OCI-LY3 (cell line): Measurements from ENCODE around the gene ARHGAP30.

Source experiments
- H2AFZ ChIP-seq: fragments of 200-600, 300-600 bp; shearing (Covaris generic); 2 replicates; pipeline ENCODE4 v1.6.0; 2014; ENCODE audit warnings: antibody characterized with exemption, low read depth, low read length
- H3K27ac ChIP-seq: fragments of 200-600, 300-600 bp; sonication (generic); 2 replicates; pipeline ENCODE4 v1.5.1; 2014; ENCODE audit warnings: mild to moderate bottlenecking, low read length, moderate library complexity, mixed read lengths
- H3K27me3 ChIP-seq: fragments of 200-600, 300-600 bp; sonication (generic); 2 replicates; pipeline ENCODE4 v1.6.1; 2014; ENCODE audit warnings: low read depth, low read length, mixed read lengths
- H3K36me3 ChIP-seq: fragments of 200-600, 300-600 bp; sonication (generic); replicated peaks from 2 replicates; pipeline ENCODE3; 2014; ENCODE audit warnings: low read depth, low read length, mixed read lengths
- H3K4me1 ChIP-seq: fragments of 300-600, 200-600 bp; sonication (generic); 2 replicates; pipeline ENCODE4 v1.6.1; 2014; ENCODE audit warnings: low read length, mixed read lengths
- H3K4me2 ChIP-seq: fragments of 200-600, 300-600 bp; sonication (generic); 2 replicates; pipeline ENCODE4 v1.6.1; 2014; ENCODE audit warnings: low read length, mixed read lengths
- H3K4me3 ChIP-seq: fragments of 300-600, 200-600 bp; sonication (generic); 2 replicates; pipeline ENCODE4 v1.5.1; 2014; ENCODE audit warnings: antibody characterized with exemption, mild to moderate bottlenecking, low read length, moderate library complexity
- H3K79me2 ChIP-seq: fragments of 300-600, 200-600 bp; shearing (Covaris generic); 2 replicates; pipeline ENCODE4 v1.6.1; 2014; ENCODE audit warnings: mild to moderate bottlenecking, low read length, mixed read lengths
- H3K9ac ChIP-seq: fragments of 300-600, 200-600 bp; shearing (Covaris generic); 2 replicates; pipeline ENCODE4 v1.6.0; 2014; ENCODE audit warnings: mild to moderate bottlenecking, low read length, moderate library complexity
- H3K9me3 ChIP-seq: fragments of 200-600, 300-600 bp; shearing (Covaris generic); 2 replicates; pipeline ENCODE4 v1.6.1; 2014; ENCODE audit warnings: low read length, mixed read lengths; ENCODE audit not compliant: insufficient read depth
- H4K20me1 ChIP-seq: fragments of 200-600, 300-600 bp; sonication (generic); 2 replicates; pipeline ENCODE4 v1.6.1; 2016; ENCODE audit warnings: low read length, mixed read lengths; ENCODE audit not compliant: insufficient read depth
- EZH2phosphoT487 ChIP-seq: fragments of 200-600 bp; shearing (Covaris generic); IDR thresholded peaks from 2 replicates; pipeline ENCODE4 v1.6.1; 2018; ENCODE audit warnings: antibody characterized with exemption, mixed run types, low read depth
- TF ChIP-seq, protein P1 (sequence below): fragments of 200-600, 300-600 bp; sonication (generic); IDR thresholded peaks from 2 replicates; pipeline ENCODE4 v1.5.1; 2014; ENCODE audit warnings: antibody characterized with exemption, low read length, low read depth

The ARHGAP30 gene

DNA sequence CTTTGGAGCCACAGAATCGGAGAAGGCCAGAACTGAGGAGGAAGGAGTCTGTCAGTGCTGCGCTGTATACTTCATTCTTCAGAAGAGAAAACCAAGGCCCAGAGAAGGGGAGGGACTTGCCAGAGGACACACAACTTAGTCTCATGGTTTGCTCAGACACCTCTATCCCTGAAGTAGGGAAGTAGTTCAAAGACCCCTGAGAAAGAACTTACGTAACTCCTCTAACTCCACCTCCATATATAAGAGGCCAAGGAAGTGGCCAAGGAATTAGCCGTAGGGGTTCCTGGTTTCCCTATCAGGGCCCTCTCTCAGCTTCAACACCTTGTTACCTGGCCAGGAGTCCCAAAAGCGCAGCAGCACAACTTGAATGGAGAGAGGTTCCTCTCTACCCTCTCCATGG is 20.2 kb upstream of the ARHGAP30 start:
- H2AFZ ChIP-seq = no peak overlapping the region
- H3K9me3 ChIP-seq = no peaks in the 10 kb centered on the region
- H3K4me1 ChIP-seq = peaks cover 22% of the 10 kb centered on the region
- no peak overlapping the region for H3K4me2 ChIP-seq
- no peak overlapping the region for H3K27ac ChIP-seq
- no peaks in the 10 kb centered on the region for H3K79me2 ChIP-seq
- no peaks in the 10 kb centered on the region for H3K27me3 ChIP-seq
- H3K9ac ChIP-seq = no peak overlapping the region
- TF ChIP-seq EZH2phosphoT487 = no peak
- TF ChIP-seq, protein P1, sequence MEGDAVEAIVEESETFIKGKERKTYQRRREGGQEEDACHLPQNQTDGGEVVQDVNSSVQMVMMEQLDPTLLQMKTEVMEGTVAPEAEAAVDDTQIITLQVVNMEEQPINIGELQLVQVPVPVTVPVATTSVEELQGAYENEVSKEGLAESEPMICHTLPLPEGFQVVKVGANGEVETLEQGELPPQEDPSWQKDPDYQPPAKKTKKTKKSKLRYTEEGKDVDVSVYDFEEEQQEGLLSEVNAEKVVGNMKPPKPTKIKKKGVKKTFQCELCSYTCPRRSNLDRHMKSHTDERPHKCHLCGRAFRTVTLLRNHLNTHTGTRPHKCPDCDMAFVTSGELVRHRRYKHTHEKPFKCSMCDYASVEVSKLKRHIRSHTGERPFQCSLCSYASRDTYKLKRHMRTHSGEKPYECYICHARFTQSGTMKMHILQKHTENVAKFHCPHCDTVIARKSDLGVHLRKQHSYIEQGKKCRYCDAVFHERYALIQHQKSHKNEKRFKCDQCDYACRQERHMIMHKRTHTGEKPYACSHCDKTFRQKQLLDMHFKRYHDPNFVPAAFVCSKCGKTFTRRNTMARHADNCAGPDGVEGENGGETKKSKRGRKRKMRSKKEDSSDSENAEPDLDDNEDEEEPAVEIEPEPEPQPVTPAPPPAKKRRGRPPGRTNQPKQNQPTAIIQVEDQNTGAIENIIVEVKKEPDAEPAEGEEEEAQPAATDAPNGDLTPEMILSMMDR = no peak
- H3K36me3 ChIP-seq = no peaks in the 10 kb centered on the region
- H3K4me3 ChIP-seq = no peak overlapping the region
- no peaks in the 10 kb centered on the region for H4K20me1 ChIP-seq

DNA sequence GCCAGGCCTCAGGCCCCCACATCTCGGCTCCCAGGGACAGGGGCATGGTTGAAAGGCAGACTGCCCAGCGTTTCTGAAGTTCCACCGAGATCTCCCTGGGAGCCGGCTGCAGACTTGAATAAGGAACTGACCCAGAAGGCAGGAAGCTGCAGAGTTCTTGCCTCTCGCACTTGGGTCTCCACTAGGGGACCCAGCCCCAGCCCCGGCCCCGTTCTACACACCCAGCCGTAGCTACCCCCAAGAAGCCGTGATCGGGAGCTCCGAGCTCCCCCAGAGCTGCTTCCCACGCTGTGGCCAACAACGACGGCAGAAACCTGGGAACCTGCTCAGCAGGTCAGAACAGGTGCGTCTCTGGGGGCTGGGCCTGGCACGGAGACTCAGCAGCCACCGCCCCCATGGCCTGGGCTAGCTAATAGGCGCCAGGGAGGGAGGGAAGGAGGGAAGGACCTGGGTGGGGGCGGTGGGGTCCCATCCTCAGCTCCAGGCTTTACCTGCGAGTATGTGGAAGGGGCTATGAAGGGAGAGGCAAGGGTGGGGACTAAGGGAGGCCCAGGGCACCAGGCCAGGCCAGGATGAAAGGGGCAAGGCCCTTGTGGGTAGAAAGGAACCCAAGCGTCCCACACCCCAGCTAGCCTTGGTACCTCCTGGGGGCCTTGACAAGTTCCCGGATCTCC is 19.7 kb upstream of the ARHGAP30 start, which contains the start of gene NECTIN4:
Gene NECTIN4 (minus strand): TSS at position 308 of the 674 bp plus-strand sequence. CDS start 262 bp downstream, at position 46.
- Histone ChIP-seq H4K20me1 (no peaks in the 10 kb centered on the region), H3K9me3 (no peaks in the 10 kb centered on the region), H2AFZ (no peak within 1 kb of the TSS), H3K27ac (no peak within 1 kb of the TSS), H3K9ac (no peak within 1 kb of the TSS), H3K4me3 (no peak within 1 kb of the TSS), H3K36me3 (no peaks in the 10 kb centered on the region), H3K27me3 (no peaks in the 10 kb centered on the region), H3K4me1 (peaks cover 19% of the 10 kb centered on the region), H3K4me2 (no peak within 1 kb of the TSS), H3K79me2 (no peaks in the 10 kb centered on the region)
- TF ChIP-seq, protein P1 = no peak
- TF ChIP-seq EZH2phosphoT487 = no peak

- Histone ChIP-seq H3K4me3 (no peak overlapping the region), H3K9ac (no peak overlapping the region), H3K27ac (no peak overlapping the region), H3K4me2 (no peak overlapping the region), H4K20me1 (no peaks in the 10 kb centered on the region), H3K9me3 (no peaks in the 10 kb centered on the region), H3K36me3 (no peaks in the 10 kb centered on the region), H3K4me1 (peaks cover 17% of the 10 kb centered on the region), H2AFZ (no peak overlapping the region), H3K27me3 (no peaks in the 10 kb centered on the region), H3K79me2 (no peaks in the 10 kb centered on the region)
- TF ChIP-seq, protein P1 = no peak
- TF ChIP-seq EZH2phosphoT487 = no peak
These were observed 19.0 kb upstream of the ARHGAP30 start for GRCh38 chr1:161088587-161089110.

GRCh38 chr1:161086457-161086856 is 16.8 kb upstream of the ARHGAP30 start:
- Histone ChIP-seq H3K27ac (no peak overlapping the region), H4K20me1 (no peaks in the 10 kb centered on the region), H3K36me3 (no peaks in the 10 kb centered on the region), H3K27me3 (no peaks in the 10 kb centered on the region), H3K4me1 (no peaks in the 10 kb centered on the region), H2AFZ (no peak overlapping the region), H3K4me3 (no peak overlapping the region), H3K79me2 (no peaks in the 10 kb centered on the region), H3K4me2 (no peak overlapping the region), H3K9ac (no peak overlapping the region), H3K9me3 (no peaks in the 10 kb centered on the region)
- no peak for TF ChIP-seq EZH2phosphoT487
- TF ChIP-seq, protein P1 = no peak
